Measurements from ENCODE around the gene TERT. TPM values are rescaled to one million over a fixed set of nuclear protein-coding genes. Genes with fewer than 3 reads are reported as not detected.

TERT gene
- total RNA-seq, 1 experiment from 2014 or later: 2.3 TPM

GRCh38 chr5:1282131-1282992 lies 12.5 kb downstream of the TERT start:
- TF ChIP-seq, protein P1, sequence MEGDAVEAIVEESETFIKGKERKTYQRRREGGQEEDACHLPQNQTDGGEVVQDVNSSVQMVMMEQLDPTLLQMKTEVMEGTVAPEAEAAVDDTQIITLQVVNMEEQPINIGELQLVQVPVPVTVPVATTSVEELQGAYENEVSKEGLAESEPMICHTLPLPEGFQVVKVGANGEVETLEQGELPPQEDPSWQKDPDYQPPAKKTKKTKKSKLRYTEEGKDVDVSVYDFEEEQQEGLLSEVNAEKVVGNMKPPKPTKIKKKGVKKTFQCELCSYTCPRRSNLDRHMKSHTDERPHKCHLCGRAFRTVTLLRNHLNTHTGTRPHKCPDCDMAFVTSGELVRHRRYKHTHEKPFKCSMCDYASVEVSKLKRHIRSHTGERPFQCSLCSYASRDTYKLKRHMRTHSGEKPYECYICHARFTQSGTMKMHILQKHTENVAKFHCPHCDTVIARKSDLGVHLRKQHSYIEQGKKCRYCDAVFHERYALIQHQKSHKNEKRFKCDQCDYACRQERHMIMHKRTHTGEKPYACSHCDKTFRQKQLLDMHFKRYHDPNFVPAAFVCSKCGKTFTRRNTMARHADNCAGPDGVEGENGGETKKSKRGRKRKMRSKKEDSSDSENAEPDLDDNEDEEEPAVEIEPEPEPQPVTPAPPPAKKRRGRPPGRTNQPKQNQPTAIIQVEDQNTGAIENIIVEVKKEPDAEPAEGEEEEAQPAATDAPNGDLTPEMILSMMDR (IDR thresholded peaks at IDR 0.05; ENCODE audit: unreplicated experiment): no peak
- H3K4me1 Mint-ChIP-seq (ENCODE audit: low read depth, unreplicated experiment): no peaks in the 10 kb centered on the region
- peaks cover 13% of the 10 kb centered on the region for H3K27me3 Mint-ChIP-seq (ENCODE audit: unreplicated experiment)
- H3K9me3 Mint-ChIP-seq (ENCODE audit: low read depth, unreplicated experiment): no peaks in the 10 kb centered on the region
- no TSS peak for BruUV-seq (replicated peaks)
- no peaks in the 10 kb centered on the region for H3K36me3 Mint-ChIP-seq (ENCODE audit: insufficient read depth, unreplicated experiment)
- no peak overlapping the region for H3K27ac Mint-ChIP-seq (ENCODE audit: unreplicated experiment)
- intact Hi-C loops (cut with micrococcal nuclease; ENCODE audit: unreplicated experiment): no loop called here
- DNase-seq: no peak
- H3K4me3 Mint-ChIP-seq (ENCODE audit: low read depth, unreplicated experiment): no peak overlapping the region
- CTCF ChIA-PET: no interaction called here

DNA sequence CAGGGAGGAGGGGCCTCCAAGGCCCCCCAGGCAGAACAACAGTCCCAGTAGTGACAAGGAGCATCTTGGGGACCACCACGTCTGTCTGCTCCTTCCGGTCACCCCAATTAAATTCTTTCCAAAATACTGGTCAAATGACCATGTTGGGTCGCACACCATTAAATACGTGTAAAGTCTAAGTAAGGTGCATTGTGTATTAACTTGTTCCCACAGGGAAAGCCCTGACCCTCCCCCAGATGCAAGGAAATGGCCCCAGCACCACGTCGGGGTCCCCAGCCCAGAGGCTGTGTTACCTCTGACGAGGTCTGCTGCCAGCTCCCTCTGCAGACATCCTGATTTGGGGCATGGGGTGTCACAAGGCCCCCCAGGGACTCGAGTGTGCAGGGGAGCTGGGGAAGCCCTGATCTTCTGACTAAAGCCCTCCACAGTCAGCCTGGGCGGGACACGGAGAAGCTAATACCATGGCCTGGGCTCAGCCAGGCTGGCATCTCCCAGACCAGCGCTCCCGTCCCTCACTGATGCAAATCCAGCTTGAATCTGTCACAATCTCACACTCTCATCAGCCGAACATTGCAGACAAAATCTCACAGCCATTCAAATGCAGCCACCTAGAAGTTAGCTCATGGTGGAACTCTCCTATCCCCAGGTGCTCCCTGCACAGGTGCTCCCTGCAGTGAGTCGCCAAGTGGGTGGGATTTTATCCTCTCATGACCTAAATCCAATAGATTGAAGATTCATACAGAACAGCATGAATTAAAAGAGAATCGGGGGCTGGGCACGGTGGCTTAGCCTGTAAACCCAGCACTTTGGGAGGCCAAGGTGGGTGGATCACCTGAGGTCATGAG lies 13.6 kb downstream of the TERT start:
- H3K9me3 Mint-ChIP-seq (ENCODE audit: low read depth, unreplicated experiment): no peaks in the 10 kb centered on the region
- no TSS peak for BruUV-seq (replicated peaks)
- H3K4me1 Mint-ChIP-seq (ENCODE audit: low read depth, unreplicated experiment): no peaks in the 10 kb centered on the region
- TF ChIP-seq, protein P1 (IDR thresholded peaks at IDR 0.05; ENCODE audit: unreplicated experiment): no peak
- CTCF ChIA-PET: interaction anchor here (0.6 kb wide), 1 partner anchor 52 kb away, joined by 4 read pairs; no protein-coding TSS in a partner anchor
- no peaks in the 10 kb centered on the region for H3K36me3 Mint-ChIP-seq (ENCODE audit: insufficient read depth, unreplicated experiment)
- H3K27ac Mint-ChIP-seq (ENCODE audit: unreplicated experiment): no peak overlapping the region
- peaks cover 2% of the 10 kb centered on the region for H3K27me3 Mint-ChIP-seq (ENCODE audit: unreplicated experiment)
- intact Hi-C loops (cut with micrococcal nuclease; ENCODE audit: unreplicated experiment): no loop called here
- no peak overlapping the region for H3K4me3 Mint-ChIP-seq (ENCODE audit: low read depth, unreplicated experiment)
- DNase-seq: no peak

- Mint-ChIP-seq H3K27me3 (ENCODE audit: unreplicated experiment) (no peaks in the 10 kb centered on the region), H3K36me3 (ENCODE audit: insufficient read depth, unreplicated experiment) (no peaks in the 10 kb centered on the region), H3K4me3 (ENCODE audit: low read depth, unreplicated experiment) (no peak overlapping the region), H3K4me1 (ENCODE audit: low read depth, unreplicated experiment) (no peaks in the 10 kb centered on the region), H3K27ac (ENCODE audit: unreplicated experiment) (no peak overlapping the region), H3K9me3 (ENCODE audit: low read depth, unreplicated experiment) (no peaks in the 10 kb centered on the region)
- CTCF ChIA-PET: interaction anchor here (0.6 kb wide), 1 partner anchor 51 kb away, joined by 4 read pairs; no protein-coding TSS in a partner anchor
- TF ChIP-seq, protein P1 (IDR thresholded peaks at IDR 0.05; ENCODE audit: unreplicated experiment): no peak
- no TSS peak for BruUV-seq (replicated peaks)
- intact Hi-C loops (cut with micrococcal nuclease; ENCODE audit: unreplicated experiment): no loop called here
- no peak for DNase-seq
These were observed 14.5 kb downstream of the TERT start for GRCh38 chr5:1280177-1281037.
